Left ventricle myocardium inferior (tissue), 1 donor: ENCODE results near the gene CCDC152. TPM values are rescaled to one million over a fixed set of nuclear protein-coding genes. Genes with fewer than 3 reads are reported as not detected.

ENCODE experiments used
- DNase-seq: peaks from one replicate; pipeline ENCODE4 v3.0.0-alpha.2; 2020
- H3K27ac ChIP-seq: fragments of 200-600 bp; replicated peaks from 2 replicates; pipeline ENCODE4 v1.8.0; 2021
- H3K27me3 ChIP-seq: fragments of 200-600 bp; 2 replicates; pipeline ENCODE4 v1.8.0; 2021; ENCODE audit warnings: low read depth
- H3K36me3 ChIP-seq: fragments of 200-600 bp; 2 replicates; pipeline ENCODE4 v1.8.0; 2021
- H3K4me1 ChIP-seq: fragments of 200-600 bp; 2 replicates; pipeline ENCODE4 v1.8.0; 2021
- H3K4me3 ChIP-seq: fragments of 200-600 bp; 2 replicates; pipeline ENCODE4 v1.8.0; 2021; ENCODE audit warnings: mild to moderate bottlenecking, moderate library complexity
- H3K9me3 ChIP-seq: fragments of 200-600 bp; replicated peaks from 2 replicates; pipeline ENCODE4 v1.8.0; 2021
- intact Hi-C: fragments of 100-400 bp; cut with micrococcal nuclease; formaldehyde crosslinking; loops from one replicate; pipeline ENCODE4 v1.11.0; 2022
- total RNA-seq: library from RNA; stranded (reverse); fragmentation: NEBNext Ultra II Directional; extraction: Animal tissue kit (Norgen Biotek cat#: 25700); gene quantifications from one replicate; pipeline ENCODE4 v1.2.1, GENCODE V29; 2021
- TF ChIP-seq, protein P1 (sequence below): fragments of 200-600 bp; IDR thresholded peaks from 2 replicates; pipeline ENCODE4 v1.8.0; 2021; ENCODE audit warnings: antibody characterized with exemption, mild to moderate bottlenecking, borderline replicate concordance
- donor health status: DM: no; HTN: yes; CAD: no; lungs with severe emphysema.

Gene CCDC152
- total RNA-seq, 1 donor from 2014 or later: 0.80 TPM

DNA sequence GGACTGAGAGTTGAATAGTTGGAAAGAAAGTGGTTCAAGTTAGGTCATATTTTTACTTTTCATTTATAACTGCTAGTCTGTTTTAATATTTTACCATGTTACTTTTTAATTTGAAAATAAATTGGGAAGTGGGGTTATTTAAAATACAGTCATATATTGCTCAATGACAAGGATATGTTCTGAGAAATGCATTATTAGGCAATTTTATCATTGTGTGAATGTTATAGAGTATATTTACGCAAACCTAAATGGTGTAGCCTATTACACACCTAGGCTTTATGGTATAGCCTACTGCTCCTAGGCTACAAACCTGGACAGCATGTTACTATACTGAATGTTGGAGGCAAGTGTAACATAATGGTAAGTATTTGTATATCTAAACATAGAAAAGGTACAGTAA is 5.2 kb downstream of the CCDC152 start:
- H3K27me3 ChIP-seq: peaks cover 19% of the 10 kb centered on the region
- peaks cover 6% of the 10 kb centered on the region for H3K4me1 ChIP-seq
- no peak overlapping the region for H3K27ac ChIP-seq
- TF ChIP-seq, protein P1, sequence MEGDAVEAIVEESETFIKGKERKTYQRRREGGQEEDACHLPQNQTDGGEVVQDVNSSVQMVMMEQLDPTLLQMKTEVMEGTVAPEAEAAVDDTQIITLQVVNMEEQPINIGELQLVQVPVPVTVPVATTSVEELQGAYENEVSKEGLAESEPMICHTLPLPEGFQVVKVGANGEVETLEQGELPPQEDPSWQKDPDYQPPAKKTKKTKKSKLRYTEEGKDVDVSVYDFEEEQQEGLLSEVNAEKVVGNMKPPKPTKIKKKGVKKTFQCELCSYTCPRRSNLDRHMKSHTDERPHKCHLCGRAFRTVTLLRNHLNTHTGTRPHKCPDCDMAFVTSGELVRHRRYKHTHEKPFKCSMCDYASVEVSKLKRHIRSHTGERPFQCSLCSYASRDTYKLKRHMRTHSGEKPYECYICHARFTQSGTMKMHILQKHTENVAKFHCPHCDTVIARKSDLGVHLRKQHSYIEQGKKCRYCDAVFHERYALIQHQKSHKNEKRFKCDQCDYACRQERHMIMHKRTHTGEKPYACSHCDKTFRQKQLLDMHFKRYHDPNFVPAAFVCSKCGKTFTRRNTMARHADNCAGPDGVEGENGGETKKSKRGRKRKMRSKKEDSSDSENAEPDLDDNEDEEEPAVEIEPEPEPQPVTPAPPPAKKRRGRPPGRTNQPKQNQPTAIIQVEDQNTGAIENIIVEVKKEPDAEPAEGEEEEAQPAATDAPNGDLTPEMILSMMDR: no peak
- H3K9me3 ChIP-seq: no peaks in the 10 kb centered on the region
- no peak for DNase-seq
- no peak overlapping the region for H3K4me3 ChIP-seq
- no peaks in the 10 kb centered on the region for H3K36me3 ChIP-seq
- intact Hi-C loops: loop anchor here (10.0 kb wide), 1 partner anchor 757 kb away; no protein-coding TSS in a partner anchor

DNA sequence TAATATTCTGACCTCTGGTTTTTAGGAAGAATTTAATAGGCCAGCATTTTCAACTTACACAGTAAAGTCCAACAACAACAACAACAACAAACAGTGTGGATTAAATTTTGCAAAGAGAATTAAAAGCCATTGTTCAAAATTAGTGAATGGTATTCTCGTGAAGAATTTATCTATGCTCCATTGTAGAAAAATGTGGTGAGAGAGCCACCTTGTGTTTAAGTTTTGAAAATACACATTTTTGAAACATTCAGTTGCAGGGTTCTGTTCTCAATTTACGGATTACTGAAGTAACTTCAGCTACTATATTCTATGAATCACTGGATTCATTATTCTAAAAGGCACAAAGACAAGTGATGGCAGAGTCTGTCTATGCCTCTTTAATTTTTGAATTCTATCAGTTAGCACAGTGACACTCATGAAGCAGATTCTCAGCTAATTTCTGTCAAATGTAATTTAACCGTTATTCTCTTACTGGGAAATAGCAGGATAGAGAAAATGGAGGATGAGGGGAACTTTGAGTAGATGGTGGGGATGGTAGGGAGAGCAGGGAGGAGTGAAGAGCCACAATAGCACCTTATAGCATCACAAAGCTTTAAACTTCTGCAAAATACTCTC is 11.0 kb downstream of the CCDC152 start:
- intact Hi-C loops: loop anchor here (5.0 to 10.0 kb wide), 2 partner anchors 763 to 910 kb away; no protein-coding TSS in a partner anchor
- no peak overlapping the region for H3K4me3 ChIP-seq

DNA sequence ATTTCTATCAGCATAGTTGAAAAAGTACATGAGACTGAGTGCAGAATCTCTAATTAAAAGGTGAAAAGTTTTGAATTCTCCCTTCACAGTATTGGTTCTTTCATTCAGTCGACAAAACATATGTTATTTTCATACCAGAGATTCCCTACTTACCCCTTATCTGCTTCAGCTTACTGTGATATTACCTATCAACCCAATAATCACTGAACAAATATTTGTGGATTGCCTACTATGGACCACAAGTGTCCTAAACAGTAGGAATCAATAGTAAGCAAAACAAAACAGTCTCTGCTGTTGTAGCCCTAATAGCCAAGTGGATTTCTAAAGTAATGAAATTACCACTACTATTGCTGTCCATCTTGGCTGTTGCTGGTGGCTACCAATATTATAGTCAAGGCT is 11.5 kb downstream of the CCDC152 start:
- intact Hi-C loops: loop anchor here (5.0 to 10.0 kb wide), 2 partner anchors 763 to 911 kb away; no protein-coding TSS in a partner anchor
- TF ChIP-seq, protein P1: no peak

More for the DNA sequence above, 11.0 kb downstream of the CCDC152 start:
- Histone ChIP-seq H3K27me3 (no peaks in the 10 kb centered on the region), H3K9me3 (no peaks in the 10 kb centered on the region), H3K27ac (no peak overlapping the region), H3K36me3 (no peaks in the 10 kb centered on the region), H3K4me1 (peaks cover 5% of the 10 kb centered on the region)
- TF ChIP-seq, protein P1: peak; percentile 74
- DNase-seq: no peak

DNA sequence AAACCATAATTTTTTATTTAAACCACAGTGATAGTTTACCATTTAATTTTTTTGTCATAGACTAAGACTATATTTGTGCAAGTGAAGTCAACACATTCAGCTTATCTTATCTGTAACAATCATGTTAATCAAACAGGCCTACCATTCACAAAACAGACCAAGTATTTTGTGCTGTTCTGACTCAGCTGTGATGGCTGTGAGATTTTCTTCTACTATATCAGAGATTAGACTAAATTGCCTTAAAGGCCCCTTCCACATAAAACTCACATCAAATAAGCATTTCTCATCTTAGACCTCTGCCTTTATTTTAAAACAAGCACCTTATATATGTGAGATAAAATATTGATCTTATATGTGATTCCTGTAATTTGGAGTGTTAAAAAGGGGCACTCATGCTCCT is 13.4 kb downstream of the CCDC152 start:
- Histone ChIP-seq H3K9me3 (no peaks in the 10 kb centered on the region), H3K4me1 (peaks cover 5% of the 10 kb centered on the region), H3K27me3 (no peaks in the 10 kb centered on the region), H3K27ac (no peak overlapping the region), H3K4me3 (no peak overlapping the region), H3K36me3 (no peaks in the 10 kb centered on the region)
- no peak for DNase-seq
- intact Hi-C loops: no loop called here
- TF ChIP-seq, protein P1: no peak

More for the DNA sequence above, 11.5 kb downstream of the CCDC152 start:
- no peak for DNase-seq
- no peak overlapping the region for H3K27ac ChIP-seq
- H3K36me3 ChIP-seq: no peaks in the 10 kb centered on the region
- H3K4me3 ChIP-seq: no peak overlapping the region
- H3K27me3 ChIP-seq: no peaks in the 10 kb centered on the region
- peaks cover 5% of the 10 kb centered on the region for H3K4me1 ChIP-seq
- no peaks in the 10 kb centered on the region for H3K9me3 ChIP-seq

DNA sequence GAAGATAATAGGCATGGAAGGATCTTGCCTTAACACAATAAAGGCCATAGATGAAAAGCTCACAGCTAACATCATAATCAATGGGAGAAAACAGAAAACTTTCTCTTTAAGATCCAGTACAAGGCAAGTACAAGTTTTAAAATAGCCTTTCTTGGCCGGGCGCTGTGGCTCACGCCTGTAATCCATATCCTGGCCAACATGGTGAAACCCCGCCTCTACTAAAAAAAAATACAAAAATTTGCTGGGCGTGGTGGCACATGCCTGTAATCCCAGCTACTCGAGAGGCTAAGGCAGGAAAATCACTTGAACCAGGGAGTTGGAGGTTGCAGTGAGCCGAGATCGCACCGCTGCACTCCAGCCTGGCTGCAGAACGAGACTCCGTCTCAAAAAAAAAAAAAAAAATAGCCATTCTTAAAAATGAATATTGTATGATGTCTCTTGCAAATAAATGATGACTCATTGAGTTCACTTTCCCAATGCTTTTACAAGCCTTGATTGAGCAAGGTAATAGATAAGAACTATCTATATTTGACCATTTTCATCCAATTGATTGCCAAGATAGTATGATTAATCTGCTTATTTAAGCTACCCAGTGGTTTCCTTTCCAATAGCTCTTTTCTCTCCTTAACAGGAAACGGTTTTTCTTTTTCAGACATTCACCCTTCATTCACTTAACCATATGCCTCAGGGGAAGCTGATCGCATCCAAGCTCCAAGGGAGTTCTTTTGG is 15.8 kb downstream of the CCDC152 start:
- TF ChIP-seq, protein P1: no peak
- Histone ChIP-seq H3K9me3 (no peaks in the 10 kb centered on the region), H3K27ac (no peak overlapping the region), H3K36me3 (no peaks in the 10 kb centered on the region), H3K4me1 (peaks cover 5% of the 10 kb centered on the region), H3K27me3 (no peaks in the 10 kb centered on the region), H3K4me3 (peak overlapping the region; percentile 37)
- intact Hi-C loops: no loop called here
- no peak for DNase-seq
